Thoracic aorta (tissue), 2 donors: ENCODE data around the gene CACUL1. TPM values are rescaled to one million over a fixed set of nuclear protein-coding genes. Genes with fewer than 3 reads are reported as not detected.
"Not testable (repeated sequence)": the region's sequence is repeated elsewhere in the genome, so short reads cannot be mapped to it uniquely, and the experiment has no call there.

Source experiments
- ATAC-seq: fragments of 150-250 bp; one replicate; pipeline ENCODE4 v1.8.0; 2017; ENCODE audit warnings: low read depth; ENCODE audit not compliant: insufficient number of reproducible peaks, low FRiP score
- DNase-seq: peaks from one replicate; pipeline ENCODE4 v3.0.0-alpha.2; 2020; ENCODE audit warnings: low spot score
- H3K27ac ChIP-seq, 2 donors: fragments of 200-600 bp; sonication (generic); 1 replicate in 1 of 2; 2 replicates in 1 of 2; pipeline ENCODE4 v1.5.1; 2016; ENCODE audit warnings: mild to moderate bottlenecking in 2 of 2, moderate library complexity in 2 of 2
- H3K27me3 ChIP-seq: fragments of 200-600 bp; sonication (generic); replicated peaks from 2 replicates; pipeline ENCODE4 v1.6.0; 2016; ENCODE audit warnings: mild to moderate bottlenecking; ENCODE audit not compliant: insufficient read depth
- H3K36me3 ChIP-seq: fragments of 200-600 bp; sonication (generic); one replicate; pipeline ENCODE4 v1.5.1; 2016
- H3K4me1 ChIP-seq, 2 donors: fragments of 200-600 bp; sonication (generic); 1 replicate in 1 of 2; 2 replicates in 1 of 2; pipeline versions ENCODE4 v1.5.1 to v1.6.0; 2016; ENCODE audit warnings: low read depth in 2 of 2, mild to moderate bottlenecking in 1 of 2; ENCODE audit not compliant: control insufficient read depth in 1 of 2
- H3K4me3 ChIP-seq: fragments of 200-600 bp; sonication (generic); 2 replicates; pipeline ENCODE4 v1.5.1; 2016; ENCODE audit warnings: mild to moderate bottlenecking
- H3K9me3 ChIP-seq: fragments of 200-600 bp; sonication (generic); 2 replicates; pipeline ENCODE4 v1.5.1; 2016
- total RNA-seq, 2 donors: library from RNA; depleted of rRNA; stranded (reverse); fragments of >200 nt; gene quantifications; one replicate each; pipeline versions ENCODE4 v1.1.0 to v1.2.3, GENCODE V29; 2016
- TF ChIP-seq, protein P1 (sequence below): fragments of 200-600 bp; sonication (generic); IDR thresholded peaks from one replicate; pipeline ENCODE4 v1.5.1; 2019; ENCODE audit warnings: antibody characterized with exemption

Gene CACUL1
- total RNA-seq, 2 donors from 2014 or later, result 32.7 to 42.9 TPM

DNA sequence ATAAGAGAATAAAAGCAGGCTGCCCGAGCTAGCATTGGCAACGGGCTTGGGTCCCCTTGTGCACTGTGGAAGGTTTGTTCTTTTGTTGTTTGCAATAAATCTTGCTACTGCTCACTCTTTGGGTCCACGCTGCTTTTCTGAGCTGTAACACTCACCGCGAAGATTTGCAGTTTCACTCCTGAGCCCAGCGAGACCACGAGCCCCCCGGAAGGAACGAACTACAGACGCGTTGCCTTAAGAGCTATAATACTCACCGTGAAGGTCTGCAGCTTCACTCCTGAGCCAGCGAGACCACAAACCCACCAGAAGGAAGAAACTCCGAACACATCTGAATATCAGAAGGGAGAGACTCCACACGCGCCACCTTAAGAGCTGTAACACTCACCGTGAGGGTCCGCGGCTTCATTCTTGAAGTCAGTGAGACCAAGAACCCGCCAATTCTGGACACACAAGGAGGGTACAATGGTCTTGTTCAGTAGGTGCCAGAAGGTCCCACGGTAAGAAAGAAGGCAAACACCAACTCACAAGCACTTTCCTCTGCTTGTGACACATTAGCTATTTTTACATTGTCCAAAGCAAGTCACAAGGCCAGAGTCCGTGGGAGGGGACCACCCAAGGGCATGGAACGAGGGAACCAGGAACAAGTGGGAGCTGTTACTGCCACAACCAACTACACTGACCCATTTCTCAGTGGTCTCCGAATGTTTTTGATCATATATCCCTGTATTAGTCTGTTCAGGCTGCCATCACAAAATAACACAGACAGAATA is 29.2 kb upstream of the CACUL1 start:
- Histone ChIP-seq H3K27me3 (no peaks in the 10 kb centered on the region), H3K9me3 (no peaks in the 10 kb centered on the region), H3K4me1 (no peaks in the 10 kb centered on the region), H3K27ac (no peak overlapping the region), H3K36me3 (no peaks in the 10 kb centered on the region), H3K4me3 (no peak overlapping the region)
- DNase-seq, result no peak
- no peak for ATAC-seq
- TF ChIP-seq, protein P1, sequence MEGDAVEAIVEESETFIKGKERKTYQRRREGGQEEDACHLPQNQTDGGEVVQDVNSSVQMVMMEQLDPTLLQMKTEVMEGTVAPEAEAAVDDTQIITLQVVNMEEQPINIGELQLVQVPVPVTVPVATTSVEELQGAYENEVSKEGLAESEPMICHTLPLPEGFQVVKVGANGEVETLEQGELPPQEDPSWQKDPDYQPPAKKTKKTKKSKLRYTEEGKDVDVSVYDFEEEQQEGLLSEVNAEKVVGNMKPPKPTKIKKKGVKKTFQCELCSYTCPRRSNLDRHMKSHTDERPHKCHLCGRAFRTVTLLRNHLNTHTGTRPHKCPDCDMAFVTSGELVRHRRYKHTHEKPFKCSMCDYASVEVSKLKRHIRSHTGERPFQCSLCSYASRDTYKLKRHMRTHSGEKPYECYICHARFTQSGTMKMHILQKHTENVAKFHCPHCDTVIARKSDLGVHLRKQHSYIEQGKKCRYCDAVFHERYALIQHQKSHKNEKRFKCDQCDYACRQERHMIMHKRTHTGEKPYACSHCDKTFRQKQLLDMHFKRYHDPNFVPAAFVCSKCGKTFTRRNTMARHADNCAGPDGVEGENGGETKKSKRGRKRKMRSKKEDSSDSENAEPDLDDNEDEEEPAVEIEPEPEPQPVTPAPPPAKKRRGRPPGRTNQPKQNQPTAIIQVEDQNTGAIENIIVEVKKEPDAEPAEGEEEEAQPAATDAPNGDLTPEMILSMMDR, result no peak

DNA sequence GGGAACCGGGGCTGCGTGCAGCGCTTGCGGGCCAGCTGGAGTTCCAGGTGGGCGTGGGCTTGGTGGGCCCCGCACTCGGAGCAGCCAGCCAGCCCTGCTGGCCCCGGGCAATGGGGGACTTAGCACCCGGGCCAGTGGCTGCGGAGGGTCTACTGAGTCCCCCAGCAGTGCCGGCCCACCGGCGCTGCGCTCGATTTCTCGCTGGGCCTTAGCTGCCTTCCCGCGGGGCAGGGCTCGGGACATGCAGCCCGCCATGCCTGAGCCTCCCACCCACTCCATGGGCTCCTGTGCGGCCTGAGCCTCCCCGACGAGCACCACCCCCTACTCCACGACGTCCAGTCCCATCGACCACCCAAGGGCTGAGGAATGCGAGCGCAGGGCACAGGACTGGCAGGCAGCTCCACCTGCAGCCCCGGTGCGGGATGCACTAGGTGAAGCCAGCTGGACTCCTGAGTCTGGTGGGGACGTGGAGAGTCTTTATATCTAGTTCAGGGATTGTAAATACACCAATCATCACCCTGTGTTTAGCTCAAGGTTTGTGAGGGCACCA is 28.2 kb upstream of the CACUL1 start:
- H3K27ac ChIP-seq, H3K4me3 ChIP-seq, H3K36me3 ChIP-seq, H3K9me3 ChIP-seq, ATAC-seq, DNase-seq, H3K27me3 ChIP-seq, H3K4me1 ChIP-seq: not testable (repeated sequence)

DNA sequence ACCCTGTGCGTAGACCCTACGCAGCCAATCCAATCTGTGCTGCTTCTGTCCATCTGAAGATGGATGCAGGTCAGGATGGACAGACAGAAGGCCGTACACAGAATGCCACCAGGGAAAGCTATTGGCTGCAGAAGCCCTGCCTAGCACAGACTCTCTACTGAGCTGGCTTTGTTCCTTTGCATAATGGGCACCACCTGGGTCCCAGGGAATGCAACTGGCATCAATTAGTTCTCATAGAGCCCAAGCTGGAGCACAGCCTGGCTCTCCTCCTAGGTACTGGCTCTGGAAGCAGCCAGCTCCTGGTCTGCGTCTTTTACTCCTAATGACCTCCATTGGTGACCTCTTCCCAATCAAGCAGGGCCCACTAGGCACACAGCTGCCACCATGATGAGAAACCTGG is 26.8 kb upstream of the CACUL1 start:
- DNase-seq (no peak), ATAC-seq (no peak)
- H3K27ac ChIP-seq, result no peak overlapping the region
- no peak overlapping the region for H3K4me3 ChIP-seq
- no peaks in the 10 kb centered on the region for H3K9me3 ChIP-seq
- H3K27me3 ChIP-seq, result no peaks in the 10 kb centered on the region
- H3K4me1 ChIP-seq, result no peaks in the 10 kb centered on the region
- TF ChIP-seq, protein P1, result no peak
- no peaks in the 10 kb centered on the region for H3K36me3 ChIP-seq

DNA sequence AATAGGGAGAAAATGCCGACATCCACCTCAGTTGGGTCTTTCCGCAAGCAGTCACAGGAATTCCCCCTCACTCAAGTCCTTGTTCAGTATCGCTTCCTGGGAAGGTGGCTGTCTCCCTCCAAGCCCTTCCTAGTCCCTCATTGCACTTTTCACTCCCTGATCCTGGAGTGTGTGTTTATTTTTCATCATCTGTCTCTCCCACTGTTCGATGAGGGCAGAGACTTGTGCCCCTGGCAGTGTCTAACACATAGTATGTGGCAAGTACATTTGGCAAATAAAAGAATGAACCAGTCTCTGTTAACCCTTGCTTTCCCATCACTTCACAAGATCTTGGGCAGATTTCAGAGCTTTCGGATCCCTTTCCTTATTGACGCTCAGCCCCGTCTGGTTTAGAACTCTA is 24.0 kb upstream of the CACUL1 start:
- no peak for DNase-seq
- TF ChIP-seq, protein P1, result no peak
- Histone ChIP-seq H3K36me3 (no peaks in the 10 kb centered on the region), H3K27me3 (no peaks in the 10 kb centered on the region), H3K4me1 (no peaks in the 10 kb centered on the region), H3K4me3 (no peak overlapping the region), H3K9me3 (no peaks in the 10 kb centered on the region), H3K27ac (no peak overlapping the region)
- no peak for ATAC-seq

DNA sequence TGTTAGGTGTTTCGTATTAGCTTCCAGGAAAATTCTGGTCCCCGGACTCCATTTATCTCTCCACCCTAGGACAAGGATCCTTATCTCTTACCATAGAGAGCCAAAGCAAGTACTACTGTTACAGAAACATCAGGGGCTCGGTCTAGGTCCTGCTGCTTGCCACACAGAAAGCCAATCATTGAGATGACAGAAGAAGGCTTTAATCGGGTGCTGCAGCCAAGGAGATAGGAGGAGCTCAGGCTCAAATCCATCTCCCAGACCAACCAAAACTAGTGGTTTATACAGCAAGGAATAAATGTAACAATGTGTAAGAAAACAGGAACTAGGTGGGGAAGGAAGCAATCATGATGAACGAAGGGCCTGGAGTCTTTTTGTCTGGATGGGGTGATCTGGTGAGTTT is 22.2 kb upstream of the CACUL1 start:
- no peaks in the 10 kb centered on the region for H3K9me3 ChIP-seq
- no peaks in the 10 kb centered on the region for H3K4me1 ChIP-seq
- H3K27me3 ChIP-seq, result no peaks in the 10 kb centered on the region
- TF ChIP-seq, protein P1, result no peak
- no peak for DNase-seq
- H3K27ac ChIP-seq, result no peak overlapping the region
- H3K4me3 ChIP-seq, result no peak overlapping the region
- no peaks in the 10 kb centered on the region for H3K36me3 ChIP-seq
- ATAC-seq, result no peak
